ENCODE measurements around the gene ATP6V0B. TPM values are rescaled to one million over a fixed set of nuclear protein-coding genes. Genes with fewer than 3 reads are reported as not detected.

The ATP6V0B gene
- polyA plus RNA-seq, 4 donors, result 104 to 245 (median 161) TPM

DNA sequence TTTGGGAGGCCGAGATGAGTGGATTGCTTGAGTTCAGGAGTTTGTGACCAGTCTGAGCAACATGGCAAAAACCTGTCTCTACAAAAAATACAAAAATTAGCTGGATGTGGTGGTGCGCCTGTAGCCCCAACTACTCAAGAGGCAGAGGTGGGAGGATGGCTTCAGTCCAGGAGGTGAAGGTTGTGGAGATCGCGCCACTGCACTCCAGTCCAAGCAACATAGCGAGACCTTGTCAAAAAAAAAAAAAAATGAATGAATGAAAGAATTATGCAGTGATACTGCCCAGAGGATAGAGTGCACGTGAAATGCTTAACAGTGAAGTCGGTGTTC, 5.4 kb upstream of the ATP6V0B start:
- Histone ChIP-seq H3K27ac (ENCODE audit: low read depth in 1 of 3, low read length in 2 of 3) (no peak overlapping the region), H3K4me1 (ENCODE audit: control insufficient read depth in 3 of 3, insufficient read depth in 2 of 3, low read depth in 1 of 3, low read length in 2 of 3) (peaks cover 6 to 11% (median 9%) of the 10 kb centered on the region in 3 donors), H3K9me3 (ENCODE audit: control insufficient read depth in 2 of 2, insufficient read depth in 1 of 2, low read depth in 1 of 2, low read length in 1 of 2) (peaks cover 0 to 8% of the 10 kb centered on the region in 2 donors), H3K36me3 (ENCODE audit: control insufficient read depth in 3 of 3, insufficient read depth in 2 of 3, low read depth in 1 of 3, low read length in 3 of 3) (peaks cover 0 to 53% (median 0%) of the 10 kb centered on the region in 3 donors), H3K27me3 (ENCODE audit: control insufficient read depth in 3 of 3, insufficient read depth in 3 of 3, low read length in 3 of 3) (no peaks in the 10 kb centered on the region), H3K4me3 (ENCODE audit: low read depth in 1 of 3, low read length in 3 of 3) (peak overlapping the region in 1 of 3 donors; percentile 70)
- no peak for DNase-seq
- FAIRE-seq, result no peak
- 58 to 67% (median 60%) methylated on average over 7 of the region's 7 CpGs for WGBS, 3 donors

DNA sequence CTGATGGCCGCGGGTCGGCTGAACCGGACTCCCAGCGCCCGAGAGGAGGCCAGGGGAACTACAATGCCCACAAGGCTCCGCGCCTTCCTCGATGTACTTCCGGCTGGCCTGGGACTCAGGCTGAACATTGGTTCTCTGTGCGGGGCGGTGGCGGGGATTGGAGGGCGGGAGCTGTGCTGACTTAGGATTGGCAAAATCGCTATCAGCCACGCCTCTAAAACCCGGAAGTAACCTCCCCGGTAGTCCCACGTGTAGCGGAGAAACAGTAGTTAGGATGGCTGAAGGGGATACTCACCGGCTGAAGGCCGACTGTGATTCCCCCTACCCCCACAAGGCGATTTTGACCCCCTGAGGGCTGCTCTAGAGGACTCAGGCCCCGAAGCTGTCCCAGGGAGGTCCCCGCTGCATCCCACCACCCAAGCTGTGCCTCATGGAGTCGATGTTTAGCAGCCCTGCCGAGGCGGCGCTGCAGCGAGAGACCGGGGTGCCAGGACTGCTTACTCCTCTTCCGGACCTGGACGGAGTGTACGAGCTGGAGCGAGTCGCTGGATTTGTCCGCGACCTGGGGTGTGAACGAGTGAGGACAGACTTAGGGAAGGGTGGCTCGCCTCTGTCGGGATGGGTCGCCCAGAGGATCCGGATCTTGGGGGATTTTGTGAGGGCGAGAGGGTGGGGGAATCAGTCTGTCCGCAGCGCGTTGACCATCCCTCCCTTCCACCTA, 4.9 kb upstream of the ATP6V0B start, which contains the start of gene DPH2:
TSS of gene DPH2 (plus strand) at position 265 of the 721 bp plus-strand sequence. CDS start at position 431, 166 bp downstream.
- Histone ChIP-seq H3K36me3 (ENCODE audit: control insufficient read depth in 3 of 3, insufficient read depth in 2 of 3, low read depth in 1 of 3, low read length in 3 of 3) (peaks cover 0 to 49% (median 0%) of the 10 kb centered on the region in 3 donors), H3K9me3 (ENCODE audit: control insufficient read depth in 2 of 2, insufficient read depth in 1 of 2, low read depth in 1 of 2, low read length in 1 of 2) (peaks cover 0 to 8% of the 10 kb centered on the region in 2 donors), H3K4me3 (ENCODE audit: low read depth in 1 of 3, low read length in 3 of 3) (peak within 1 kb of the TSS; percentile 67 to 74 (median 70)), H3K27me3 (ENCODE audit: control insufficient read depth in 3 of 3, insufficient read depth in 3 of 3, low read length in 3 of 3) (no peaks in the 10 kb centered on the region), H3K27ac (ENCODE audit: low read depth in 1 of 3, low read length in 2 of 3) (no peak within 1 kb of the TSS), H3K4me1 (ENCODE audit: control insufficient read depth in 3 of 3, insufficient read depth in 2 of 3, low read depth in 1 of 3, low read length in 2 of 3) (peaks cover 6 to 11% (median 9%) of the 10 kb centered on the region in 3 donors)
- FAIRE-seq (no peak), DNase-seq (peak; percentile 97)
- WGBS, 3 donors, result 0 to 1% (median 1%) methylated on average over 46 to 47 of the region's 47 CpGs

DNA sequence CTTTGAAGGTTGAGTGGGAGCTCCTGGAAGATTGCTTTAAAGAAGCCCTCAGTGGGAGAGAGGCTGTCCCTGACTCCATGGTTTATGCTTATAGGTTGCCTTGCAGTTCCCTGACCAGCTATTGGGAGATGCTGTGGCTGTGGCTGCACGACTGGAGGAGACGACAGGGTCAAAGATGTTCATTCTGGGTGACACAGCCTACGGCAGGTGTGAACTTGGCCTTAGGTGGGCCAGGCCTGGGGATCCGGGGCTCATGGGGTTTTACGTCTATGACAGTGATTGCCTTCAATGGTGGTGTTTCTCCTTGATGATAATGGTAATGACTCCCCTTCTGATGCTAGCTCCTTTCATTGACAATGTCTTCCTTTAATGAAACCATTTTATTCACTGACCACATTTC, 4.3 kb upstream of the ATP6V0B start:
- FAIRE-seq, result no peak
- no peak for DNase-seq
- Histone ChIP-seq H3K27me3 (ENCODE audit: control insufficient read depth in 3 of 3, insufficient read depth in 3 of 3, low read length in 3 of 3) (no peaks in the 10 kb centered on the region), H3K4me1 (ENCODE audit: control insufficient read depth in 3 of 3, insufficient read depth in 2 of 3, low read depth in 1 of 3, low read length in 2 of 3) (peaks cover 6 to 11% (median 9%) of the 10 kb centered on the region in 3 donors), H3K9me3 (ENCODE audit: control insufficient read depth in 2 of 2, insufficient read depth in 1 of 2, low read depth in 1 of 2, low read length in 1 of 2) (peaks cover 0 to 8% of the 10 kb centered on the region in 2 donors), H3K4me3 (ENCODE audit: low read depth in 1 of 3, low read length in 3 of 3) (peak overlapping the region; percentile 67 to 74 (median 70)), H3K27ac (ENCODE audit: low read depth in 1 of 3, low read length in 2 of 3) (no peak overlapping the region), H3K36me3 (ENCODE audit: control insufficient read depth in 3 of 3, insufficient read depth in 2 of 3, low read depth in 1 of 3, low read length in 3 of 3) (peaks cover 0 to 49% (median 0%) of the 10 kb centered on the region in 3 donors)
- 26 to 48% (median 32%) methylated on average over 5 of the region's 5 CpGs for WGBS, 3 donors

DNA sequence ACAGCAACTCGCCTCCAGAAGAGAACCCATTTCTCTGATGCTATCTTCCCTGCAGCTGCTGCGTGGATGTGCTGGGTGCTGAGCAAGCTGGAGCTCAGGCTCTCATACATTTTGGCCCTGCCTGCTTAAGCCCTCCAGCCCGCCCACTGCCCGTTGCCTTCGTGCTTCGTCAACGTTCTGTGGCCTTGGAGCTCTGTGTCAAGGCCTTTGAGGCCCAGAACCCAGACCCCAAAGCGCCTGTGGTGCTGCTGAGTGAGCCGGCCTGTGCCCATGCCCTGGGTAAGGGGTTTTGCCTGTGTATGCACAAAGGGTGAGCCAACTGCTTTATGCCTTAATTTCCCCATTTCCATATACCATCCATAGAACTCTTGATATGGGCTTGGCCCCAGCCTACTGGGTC, 3.8 kb upstream of the ATP6V0B start:
- DNase-seq (no peak), FAIRE-seq (no peak)
- Histone ChIP-seq H3K27ac (ENCODE audit: low read depth in 1 of 3, low read length in 2 of 3) (no peak overlapping the region), H3K4me3 (ENCODE audit: low read depth in 1 of 3, low read length in 3 of 3) (no peak overlapping the region), H3K9me3 (ENCODE audit: control insufficient read depth in 2 of 2, insufficient read depth in 1 of 2, low read depth in 1 of 2, low read length in 1 of 2) (peaks cover 0 to 8% of the 10 kb centered on the region in 2 donors), H3K36me3 (ENCODE audit: control insufficient read depth in 3 of 3, insufficient read depth in 2 of 3, low read depth in 1 of 3, low read length in 3 of 3) (peaks cover 0 to 46% (median 0%) of the 10 kb centered on the region in 3 donors), H3K27me3 (ENCODE audit: control insufficient read depth in 3 of 3, insufficient read depth in 3 of 3, low read length in 3 of 3) (no peaks in the 10 kb centered on the region), H3K4me1 (ENCODE audit: control insufficient read depth in 3 of 3, insufficient read depth in 2 of 3, low read depth in 1 of 3, low read length in 2 of 3) (peaks cover 10 to 13% (median 12%) of the 10 kb centered on the region in 3 donors)
- WGBS, 3 donors, result 87 to 90% (median 87%) methylated on average over 9 of the region's 9 CpGs

DNA sequence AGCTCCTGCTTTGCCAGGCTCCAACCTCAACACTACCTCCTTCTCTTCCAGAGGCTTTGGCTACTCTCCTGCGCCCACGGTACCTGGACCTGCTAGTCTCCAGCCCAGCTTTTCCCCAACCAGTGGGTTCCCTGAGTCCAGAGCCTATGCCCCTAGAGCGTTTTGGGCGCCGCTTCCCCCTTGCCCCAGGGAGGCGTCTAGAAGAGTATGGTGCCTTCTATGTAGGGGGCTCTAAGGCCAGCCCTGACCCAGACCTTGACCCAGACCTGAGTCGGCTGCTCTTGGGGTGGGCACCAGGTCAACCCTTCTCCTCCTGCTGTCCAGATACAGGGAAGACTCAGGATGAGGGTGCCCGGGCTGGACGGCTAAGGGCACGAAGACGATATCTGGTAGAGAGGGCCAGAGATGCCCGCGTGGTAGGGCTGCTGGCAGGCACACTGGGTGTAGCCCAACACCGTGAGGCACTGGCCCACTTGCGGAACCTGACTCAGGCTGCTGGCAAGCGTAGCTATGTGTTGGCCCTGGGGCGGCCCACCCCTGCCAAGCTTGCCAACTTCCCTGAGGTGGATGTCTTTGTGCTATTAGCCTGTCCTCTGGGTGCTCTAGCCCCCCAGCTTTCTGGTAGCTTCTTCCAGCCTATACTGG, 3.3 kb upstream of the ATP6V0B start:
- DNase-seq, result no peak
- Histone ChIP-seq H3K4me1 (ENCODE audit: control insufficient read depth in 3 of 3, insufficient read depth in 2 of 3, low read depth in 1 of 3, low read length in 2 of 3) (peaks cover 16 to 19% (median 16%) of the 10 kb centered on the region in 3 donors), H3K4me3 (ENCODE audit: low read depth in 1 of 3, low read length in 3 of 3) (no peak overlapping the region), H3K27ac (ENCODE audit: low read depth in 1 of 3, low read length in 2 of 3) (no peak overlapping the region), H3K36me3 (ENCODE audit: control insufficient read depth in 3 of 3, insufficient read depth in 2 of 3, low read depth in 1 of 3, low read length in 3 of 3) (peaks cover 0 to 46% (median 0%) of the 10 kb centered on the region in 3 donors), H3K9me3 (ENCODE audit: control insufficient read depth in 2 of 2, insufficient read depth in 1 of 2, low read depth in 1 of 2, low read length in 1 of 2) (peaks cover 0 to 8% of the 10 kb centered on the region in 2 donors), H3K27me3 (ENCODE audit: control insufficient read depth in 3 of 3, insufficient read depth in 3 of 3, low read length in 3 of 3) (no peaks in the 10 kb centered on the region)
- no peak for FAIRE-seq
- WGBS, 3 donors, result 95 to 97% (median 97%) methylated on average over 17 of the region's 17 CpGs

DNA sequence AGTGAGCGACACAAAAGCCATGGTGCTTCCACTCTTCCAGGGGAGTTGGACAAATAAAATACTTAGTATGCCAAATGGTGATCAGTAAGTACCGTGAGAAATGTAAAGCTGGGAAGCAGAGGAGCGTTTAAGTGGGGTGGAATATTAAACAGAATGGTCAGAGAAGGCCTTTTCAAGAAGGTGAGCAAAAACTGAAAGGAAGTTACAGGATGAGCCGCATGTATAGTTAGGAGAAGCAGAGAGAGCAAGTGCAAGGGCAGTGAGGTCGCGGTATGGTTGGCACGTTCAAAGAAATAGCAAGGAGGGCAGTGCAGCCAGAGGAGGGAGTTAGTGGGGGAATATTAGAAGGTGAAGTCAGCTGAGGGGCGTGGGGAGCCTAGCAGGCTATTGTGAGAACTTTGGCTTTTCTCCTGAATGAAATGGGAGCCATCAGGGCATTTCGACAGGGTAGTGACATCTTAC, 748 bp upstream of the ATP6V0B start:
- peak overlapping the region; percentile 90 to 96 (median 90) for H3K4me3 ChIP-seq (ENCODE audit: low read depth in 1 of 3, low read length in 3 of 3)
- peaks cover 21 to 42% (median 21%) of the 10 kb centered on the region in 3 donors for H3K4me1 ChIP-seq (ENCODE audit: control insufficient read depth in 3 of 3, insufficient read depth in 2 of 3, low read depth in 1 of 3, low read length in 2 of 3)
- FAIRE-seq (no peak), DNase-seq (no peak)
- H3K9me3 ChIP-seq (ENCODE audit: control insufficient read depth in 2 of 2, insufficient read depth in 1 of 2, low read depth in 1 of 2, low read length in 1 of 2), result no peaks in the 10 kb centered on the region
- peaks cover 0 to 48% (median 3%) of the 10 kb centered on the region in 3 donors for H3K36me3 ChIP-seq (ENCODE audit: control insufficient read depth in 3 of 3, insufficient read depth in 2 of 3, low read depth in 1 of 3, low read length in 3 of 3)
- no peaks in the 10 kb centered on the region for H3K27me3 ChIP-seq (ENCODE audit: control insufficient read depth in 3 of 3, insufficient read depth in 3 of 3, low read length in 3 of 3)
- WGBS, 3 donors, result 22 to 36% (median 29%) methylated on average over 9 of the region's 9 CpGs
- H3K27ac ChIP-seq (ENCODE audit: low read depth in 1 of 3, low read length in 2 of 3), result peak overlapping the region; percentile 90 to 93 (median 91)

DNA sequence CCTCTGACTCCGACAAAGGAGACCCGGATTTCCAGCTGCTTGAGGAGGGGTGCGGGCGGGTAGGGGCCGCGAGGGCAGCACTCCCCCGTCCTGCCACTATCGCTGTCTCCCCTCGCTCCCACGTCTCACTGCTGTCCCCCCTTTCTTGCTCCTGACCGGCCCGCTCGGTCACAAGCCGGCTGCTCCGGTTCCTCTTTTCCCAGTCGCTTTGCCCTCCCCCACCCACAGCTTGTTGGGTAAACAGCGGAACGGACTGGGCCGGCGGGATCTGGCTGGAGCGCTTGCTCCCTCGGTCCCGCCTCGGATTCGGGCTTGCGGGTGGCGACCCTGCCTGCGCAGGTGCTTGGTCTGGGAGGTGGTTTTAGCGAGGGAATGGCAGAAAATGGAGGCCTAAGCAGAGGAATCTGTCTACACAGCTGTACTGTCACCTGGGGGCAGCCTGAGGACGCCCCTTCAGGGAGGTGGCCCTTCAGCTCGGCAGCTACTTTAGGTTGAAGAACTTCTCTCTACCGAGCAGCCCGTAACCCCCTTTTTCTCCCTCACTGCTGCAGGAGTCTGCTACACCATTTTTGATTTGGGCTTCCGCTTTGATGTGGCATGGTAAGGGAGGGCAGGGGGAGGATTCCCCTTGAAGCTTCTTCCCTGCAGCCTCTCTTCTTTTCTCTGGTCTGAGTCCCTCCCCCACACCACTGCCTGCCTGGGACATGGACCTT, 645 bp downstream of the ATP6V0B start:
- no peak for FAIRE-seq
- Histone ChIP-seq H3K9me3 (ENCODE audit: control insufficient read depth in 2 of 2, insufficient read depth in 1 of 2, low read depth in 1 of 2, low read length in 1 of 2) (no peaks in the 10 kb centered on the region), H3K4me3 (ENCODE audit: low read depth in 1 of 3, low read length in 3 of 3) (peak overlapping the region; percentile 90 to 96 (median 90)), H3K27me3 (ENCODE audit: control insufficient read depth in 3 of 3, insufficient read depth in 3 of 3, low read length in 3 of 3) (no peaks in the 10 kb centered on the region), H3K27ac (ENCODE audit: low read depth in 1 of 3, low read length in 2 of 3) (peak overlapping the region; percentile 85 to 93 (median 91)), H3K36me3 (ENCODE audit: control insufficient read depth in 3 of 3, insufficient read depth in 2 of 3, low read depth in 1 of 3, low read length in 3 of 3) (peaks cover 0 to 48% (median 3%) of the 10 kb centered on the region in 3 donors), H3K4me1 (ENCODE audit: control insufficient read depth in 3 of 3, insufficient read depth in 2 of 3, low read depth in 1 of 3, low read length in 2 of 3) (peaks cover 19 to 47% (median 20%) of the 10 kb centered on the region in 3 donors)
- peak; percentile 43 to 68 for DNase-seq
- 1% methylated on average over 29 to 34 of the region's 34 CpGs for WGBS, 3 donors

DNA sequence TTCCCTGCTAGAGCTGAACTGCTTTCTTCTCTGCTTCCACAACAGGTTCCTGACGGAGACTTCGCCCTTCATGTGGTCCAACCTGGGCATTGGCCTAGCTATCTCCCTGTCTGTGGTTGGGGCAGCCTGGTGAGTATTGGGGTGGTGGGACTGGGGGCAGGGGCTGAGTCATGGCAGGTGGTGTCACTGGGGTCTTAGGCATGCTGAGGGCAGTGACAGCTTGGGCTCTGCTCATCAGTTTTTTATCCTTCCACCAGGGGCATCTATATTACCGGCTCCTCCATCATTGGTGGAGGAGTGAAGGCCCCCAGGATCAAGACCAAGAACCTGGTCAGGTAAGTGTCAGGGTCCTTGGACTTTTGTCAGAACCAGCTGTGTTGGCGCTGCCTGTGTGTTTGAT, 1.3 kb downstream of the ATP6V0B start:
- H3K4me3 ChIP-seq (ENCODE audit: low read depth in 1 of 3, low read length in 3 of 3), result peak overlapping the region; percentile 90 to 96 (median 90)

More for the DNA sequence above, 1.3 kb downstream of the ATP6V0B start:
- WGBS, 3 donors, result 59 to 82% (median 69%) methylated on average over 4 of the region's 4 CpGs
- Histone ChIP-seq H3K9me3 (ENCODE audit: control insufficient read depth in 2 of 2, insufficient read depth in 1 of 2, low read depth in 1 of 2, low read length in 1 of 2) (no peaks in the 10 kb centered on the region), H3K27me3 (ENCODE audit: control insufficient read depth in 3 of 3, insufficient read depth in 3 of 3, low read length in 3 of 3) (no peaks in the 10 kb centered on the region), H3K4me1 (ENCODE audit: control insufficient read depth in 3 of 3, insufficient read depth in 2 of 3, low read depth in 1 of 3, low read length in 2 of 3) (peaks cover 14 to 46% (median 15%) of the 10 kb centered on the region in 3 donors), H3K27ac (ENCODE audit: low read depth in 1 of 3, low read length in 2 of 3) (no peak overlapping the region), H3K36me3 (ENCODE audit: control insufficient read depth in 3 of 3, insufficient read depth in 2 of 3, low read depth in 1 of 3, low read length in 3 of 3) (peaks cover 0 to 49% (median 3%) of the 10 kb centered on the region in 3 donors)
- no peak for DNase-seq
- FAIRE-seq, result no peak
